ENCODE data around the gene OR11L1.

OR11L1 gene

DNA sequence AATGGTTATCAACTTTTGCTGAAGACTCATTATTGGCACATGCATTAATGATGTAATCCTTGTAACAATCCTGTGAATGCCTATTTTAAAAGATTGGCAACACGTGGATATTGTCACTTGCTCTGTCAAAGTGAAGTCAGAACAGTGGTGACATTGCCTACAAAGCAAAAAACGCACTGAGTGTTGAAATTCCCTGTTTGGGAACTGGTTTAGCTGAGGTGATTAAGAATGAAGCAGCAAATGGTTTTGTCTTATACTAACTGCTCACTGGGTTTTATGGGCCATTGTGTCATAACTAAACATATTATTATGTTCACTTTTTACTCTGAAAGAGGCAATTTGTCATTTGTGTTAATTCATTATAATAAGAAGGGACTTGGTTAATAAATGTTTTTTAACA, 29.1 kb downstream of the OR11L1 start:
- no peak for DNase-seq (ENCODE audit: low read depth)

GRCh38 chr1:247797518-247797917, 44.2 kb downstream of the OR11L1 start:
- no peak for DNase-seq (ENCODE audit: low read depth)

Measured in HS-27A (cell line).